H7 (cell line): Measurements from ENCODE around the gene ORAI3. TPM values are rescaled to one million over a fixed set of nuclear protein-coding genes. Genes with fewer than 3 reads are reported as not detected.
"Not testable (repeated sequence)": the region's sequence is repeated elsewhere in the genome, so short reads cannot be mapped to it uniquely, and the experiment has no call there.

Experiments
- DNase-seq: peaks from one replicate; pipeline ENCODE4 v3.0.0; 2012
- H3K27me3 ChIP-seq: 2 replicates; pipeline ENCODE4 v1.6.0; 2011; ENCODE audit warnings: mild to moderate bottlenecking, low read length; ENCODE audit not compliant: control insufficient read depth, insufficient read depth
- H3K36me3 ChIP-seq: replicated peaks from 2 replicates; pipeline ENCODE4 v1.5.1; 2011; ENCODE audit warnings: low read length; ENCODE audit not compliant: control insufficient read depth, insufficient read depth
- H3K4me3 ChIP-seq: 2 replicates; pipeline ENCODE4 v1.5.1; 2011; ENCODE audit warnings: low read depth, mild to moderate bottlenecking, control low read depth, low read length, moderate library complexity; ENCODE audit not compliant: insufficient read depth
- total RNA-seq: library from RNA; depleted of rRNA; stranded (reverse); fragments of >200 nt; shearing (Covaris generic); gene quantifications from 2 replicates; pipeline ENCODE4 v1.2.3, GENCODE V29; 2014

ORAI3 gene
- total RNA-seq, 1 experiment from 2014 or later = 18.4 TPM

DNA sequence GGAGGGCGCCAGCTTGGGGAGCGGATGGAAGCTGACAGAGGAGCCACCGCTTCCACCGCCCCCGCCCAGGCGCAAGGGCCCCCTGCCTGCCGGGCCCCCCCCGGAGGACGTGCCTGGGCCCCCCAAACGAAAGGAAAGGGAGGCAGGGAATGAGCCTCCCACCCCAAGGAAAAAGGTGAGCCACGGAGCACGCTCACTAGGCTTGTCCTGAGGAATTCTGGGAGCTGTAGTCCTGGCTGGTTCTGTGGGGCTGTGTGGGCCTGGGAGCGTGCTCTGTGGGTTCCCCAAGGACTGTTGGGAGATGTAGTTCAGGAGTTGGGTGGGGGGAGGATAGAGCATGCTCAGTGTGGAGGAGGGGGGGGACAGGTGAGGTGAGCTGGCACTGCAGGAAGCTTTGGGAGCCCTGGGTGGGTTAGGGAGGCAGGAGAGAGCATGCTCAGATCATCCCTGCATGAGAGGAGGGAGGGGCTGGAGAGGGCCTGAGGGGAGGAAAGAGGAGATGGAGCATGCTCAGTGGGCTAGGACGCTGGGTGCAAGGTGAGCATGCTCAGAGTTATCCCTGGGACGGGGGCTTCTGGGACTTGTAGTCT lies 21.0 kb upstream of the ORAI3 start:
- Histone ChIP-seq H3K4me3 (no peak overlapping the region), H3K36me3 (peaks cover 21% of the 10 kb centered on the region), H3K27me3 (no peaks in the 10 kb centered on the region)
- DNase-seq = peak; percentile 98

DNA sequence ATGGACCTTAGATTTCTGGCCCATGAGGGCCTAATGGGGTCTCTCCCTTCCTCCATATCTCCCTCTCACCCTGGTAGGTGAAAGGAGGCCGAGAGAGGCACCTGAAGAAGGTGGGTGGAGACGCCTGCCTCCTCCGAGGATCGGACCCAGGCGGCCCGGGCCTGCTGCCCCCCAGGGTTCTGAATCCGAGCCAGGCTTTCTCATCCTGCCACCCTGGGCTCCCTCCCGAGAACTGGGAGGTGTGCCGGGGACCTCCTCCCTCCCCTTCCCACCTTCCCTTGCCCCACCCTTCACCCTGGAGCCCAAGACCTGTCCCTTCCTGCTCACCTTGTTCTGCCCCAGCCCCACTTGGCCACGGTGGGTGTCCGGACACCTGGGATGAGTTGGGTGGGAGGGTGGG lies 20.5 kb upstream of the ORAI3 start:
- DNase-seq = no peak
- Histone ChIP-seq H3K4me3 (no peak overlapping the region), H3K27me3 (no peaks in the 10 kb centered on the region), H3K36me3 (peaks cover 21% of the 10 kb centered on the region)

DNA sequence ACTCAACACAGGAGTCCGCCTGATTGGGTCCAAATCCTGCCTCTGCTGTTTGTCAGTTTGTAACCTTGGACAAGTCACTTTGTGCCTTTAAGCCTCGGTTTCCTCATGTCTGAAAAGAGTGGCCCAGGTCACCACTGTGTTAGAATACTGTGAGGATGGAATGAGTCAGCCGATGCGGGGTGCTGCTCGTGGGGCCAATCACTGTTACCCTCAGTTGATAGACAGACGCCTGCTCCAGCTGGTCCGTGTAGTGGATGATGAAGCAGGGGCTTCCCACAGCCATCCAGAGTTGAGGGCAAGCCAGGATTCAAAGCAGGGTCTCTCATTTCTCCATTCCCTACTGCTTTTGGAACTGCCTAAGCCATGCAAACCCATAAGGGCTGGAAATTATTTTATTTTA lies 19.7 kb upstream of the ORAI3 start:
- H3K4me3 ChIP-seq = no peak overlapping the region
- peak; percentile 31 for DNase-seq
- no peaks in the 10 kb centered on the region for H3K27me3 ChIP-seq
- H3K36me3 ChIP-seq = peaks cover 21% of the 10 kb centered on the region

DNA sequence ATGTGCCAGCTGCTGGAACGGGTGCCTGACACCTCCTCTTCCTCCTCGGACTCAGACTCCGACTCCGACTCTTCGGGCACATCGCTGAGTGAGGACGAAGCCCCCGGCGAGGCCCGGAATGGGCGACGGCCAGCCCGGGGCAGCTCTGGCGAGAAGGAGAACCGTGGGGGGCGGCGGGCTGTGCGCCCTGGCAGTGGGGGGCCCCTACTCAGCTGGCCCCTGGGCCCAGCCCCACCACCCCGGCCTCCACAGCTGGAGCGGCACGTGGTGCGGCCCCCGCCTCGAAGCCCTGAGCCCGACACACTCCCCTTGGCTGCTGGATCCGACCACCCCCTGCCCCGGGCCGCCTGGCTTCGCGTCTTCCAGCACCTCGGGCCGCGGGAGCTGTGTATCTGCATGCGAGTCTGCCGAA lies 18.7 kb upstream of the ORAI3 start:
- Histone ChIP-seq H3K36me3 (peaks cover 21% of the 10 kb centered on the region), H3K4me3 (no peak overlapping the region), H3K27me3 (no peaks in the 10 kb centered on the region)
- DNase-seq = no peak

DNA sequence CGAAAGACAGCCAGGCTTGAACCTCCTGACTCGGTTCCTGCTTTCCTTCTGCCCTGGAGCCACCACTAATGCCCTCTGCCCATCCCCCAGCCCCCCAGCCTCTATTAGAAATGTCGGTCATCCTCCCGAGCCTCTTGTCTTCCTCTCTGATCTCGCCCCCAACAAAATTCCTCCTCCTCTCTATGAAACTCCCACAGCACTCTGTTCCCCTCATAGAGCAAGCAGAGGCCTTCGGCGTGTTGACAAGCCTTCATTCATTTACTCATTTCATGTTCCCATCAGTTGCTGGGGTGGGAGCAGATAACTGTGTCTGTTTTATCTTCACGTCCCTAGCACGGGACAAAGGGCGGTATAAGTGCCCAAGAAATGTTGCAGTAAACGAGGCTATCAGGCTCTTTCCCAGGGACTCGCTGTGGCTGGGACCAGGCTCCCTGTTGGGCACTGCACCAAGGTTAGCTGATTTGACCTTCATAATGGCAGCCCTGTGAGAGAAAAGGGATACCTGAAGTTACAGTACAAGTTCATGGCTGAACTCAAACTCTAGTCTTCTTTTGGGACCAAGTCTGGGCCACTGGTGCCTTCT lies 17.7 kb upstream of the ORAI3 start:
- Histone ChIP-seq H3K4me3 (no peak overlapping the region), H3K27me3 (no peaks in the 10 kb centered on the region), H3K36me3 (peaks cover 24% of the 10 kb centered on the region)
- no peak for DNase-seq

DNA sequence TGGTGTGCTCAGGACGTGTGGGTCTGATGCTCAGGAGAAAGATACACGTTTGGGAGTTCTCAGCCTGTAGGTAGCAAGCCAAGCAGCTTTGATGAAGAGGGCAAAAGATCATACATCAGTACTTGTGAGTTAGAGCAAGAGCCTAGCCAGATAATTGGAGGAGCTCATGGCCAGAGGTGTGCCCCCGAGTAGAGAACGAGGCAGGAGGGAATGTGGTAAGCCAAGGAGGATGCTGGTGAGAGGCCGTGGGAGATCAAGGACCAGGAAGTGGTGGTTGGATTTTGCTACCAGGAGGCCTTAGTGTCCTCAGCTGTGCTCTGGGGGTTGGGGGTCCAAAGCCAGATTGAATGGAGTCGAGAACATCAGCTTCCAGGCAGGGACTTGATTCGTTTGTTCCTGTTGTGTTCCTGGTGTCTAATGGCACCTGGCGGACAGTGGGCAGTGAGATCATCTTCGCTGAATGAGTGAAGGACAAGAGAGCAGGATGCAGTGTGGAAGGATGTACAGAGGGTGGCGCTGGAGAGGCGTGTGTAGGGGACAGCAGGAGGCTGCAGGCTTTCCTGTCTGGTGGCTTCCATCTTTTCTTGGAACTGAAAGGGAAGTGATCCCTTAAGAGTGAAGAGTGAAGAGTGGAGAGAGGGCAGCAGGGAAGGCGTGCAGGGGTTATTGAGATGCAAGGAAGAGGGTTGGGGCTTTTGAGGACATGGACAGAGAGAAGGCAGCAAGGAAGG lies 13.9 kb upstream of the ORAI3 start:
- Histone ChIP-seq H3K4me3 (no peak overlapping the region), H3K36me3 (peaks cover 20% of the 10 kb centered on the region), H3K27me3 (no peaks in the 10 kb centered on the region)
- DNase-seq = peak; percentile 89

DNA sequence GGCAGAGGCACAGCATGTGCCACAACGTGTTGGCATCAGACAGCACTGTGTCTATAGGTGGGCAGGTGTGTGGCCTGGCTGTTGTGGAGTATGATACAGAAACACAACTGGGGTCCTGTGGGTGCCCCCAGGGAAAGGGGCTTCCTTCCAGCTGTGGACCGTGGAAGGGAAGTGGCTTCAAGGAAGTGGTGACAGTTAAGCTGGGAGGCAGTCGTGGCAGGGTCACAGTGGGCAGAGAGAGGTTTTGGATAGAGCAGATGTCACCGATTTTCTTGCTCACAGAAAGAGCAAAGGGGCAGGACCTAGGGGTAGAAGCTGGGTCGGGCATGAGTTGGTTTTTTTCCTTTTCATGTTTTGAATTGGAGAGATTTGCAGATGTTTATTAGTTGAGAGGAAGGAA lies 11.2 kb upstream of the ORAI3 start:
- no peak for DNase-seq
- H3K36me3 ChIP-seq = peaks cover 11% of the 10 kb centered on the region
- H3K27me3 ChIP-seq = no peaks in the 10 kb centered on the region
- H3K4me3 ChIP-seq = no peak overlapping the region

DNA sequence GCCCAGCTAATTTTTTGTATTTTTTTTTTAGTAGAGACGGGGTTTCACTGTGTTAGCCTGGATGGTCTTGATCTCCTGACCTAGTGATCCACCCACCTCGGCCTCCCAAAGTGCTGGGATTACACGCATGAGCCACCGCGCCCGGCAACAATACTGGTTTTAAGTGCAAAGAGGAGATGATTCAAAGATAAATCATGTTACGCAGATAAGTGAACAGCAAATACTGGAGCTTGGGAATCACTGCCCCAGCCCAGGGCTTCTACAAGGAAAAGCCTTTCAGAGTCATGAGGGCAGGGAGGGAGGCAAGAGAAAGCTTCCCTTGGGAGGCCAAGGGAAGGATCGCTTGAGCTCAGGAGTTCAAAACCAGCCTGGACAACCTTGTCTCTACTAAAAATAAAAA lies 9.3 kb upstream of the ORAI3 start:
- not testable (repeated sequence) for H3K4me3 ChIP-seq, H3K27me3 ChIP-seq, DNase-seq
- peaks cover 20% of the 10 kb centered on the region for H3K36me3 ChIP-seq

DNA sequence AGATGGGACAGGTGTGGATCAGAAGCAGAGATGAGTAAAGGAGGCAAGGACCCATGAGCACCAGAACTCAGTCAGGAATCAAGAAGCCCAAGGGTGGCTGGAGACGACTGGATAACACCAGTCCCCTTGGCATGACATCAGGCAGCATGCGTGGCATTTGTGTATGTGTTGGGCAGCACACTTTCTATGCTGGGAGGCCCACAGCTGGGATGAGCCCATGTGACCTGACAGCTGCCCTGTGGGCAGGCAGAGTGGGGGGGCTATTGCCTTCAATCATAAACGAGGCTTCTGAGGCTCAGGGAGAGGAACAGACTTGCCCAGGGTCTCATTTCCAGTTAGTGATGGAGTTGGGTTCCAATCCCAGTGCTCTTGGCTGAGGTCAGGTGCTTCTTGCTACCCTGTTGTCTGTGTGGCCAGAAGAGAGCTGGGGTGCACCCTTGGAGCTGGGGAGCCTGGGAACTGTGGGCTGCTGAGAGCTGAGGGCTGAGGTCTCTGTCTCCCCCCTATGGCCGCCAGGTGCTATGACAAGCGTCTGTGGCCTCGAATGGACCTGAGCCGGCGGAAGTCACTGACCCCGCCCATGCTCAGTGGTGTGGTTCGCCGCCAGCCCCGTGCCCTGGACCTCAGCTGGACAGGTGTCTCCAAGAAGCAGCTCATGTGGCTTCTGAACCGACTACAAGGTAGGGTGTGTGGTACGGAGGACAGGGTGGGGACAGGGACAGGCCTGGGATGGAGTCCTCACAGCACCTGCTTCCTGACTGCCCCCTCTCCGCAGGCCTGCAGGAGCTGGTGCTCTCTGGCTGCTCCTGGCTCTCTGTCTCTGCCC lies 7.1 kb upstream of the ORAI3 start:
- H3K36me3 ChIP-seq = peaks cover 19% of the 10 kb centered on the region
- peak; percentile 93 for DNase-seq
- H3K27me3 ChIP-seq = no peaks in the 10 kb centered on the region
- no peak overlapping the region for H3K4me3 ChIP-seq

DNA sequence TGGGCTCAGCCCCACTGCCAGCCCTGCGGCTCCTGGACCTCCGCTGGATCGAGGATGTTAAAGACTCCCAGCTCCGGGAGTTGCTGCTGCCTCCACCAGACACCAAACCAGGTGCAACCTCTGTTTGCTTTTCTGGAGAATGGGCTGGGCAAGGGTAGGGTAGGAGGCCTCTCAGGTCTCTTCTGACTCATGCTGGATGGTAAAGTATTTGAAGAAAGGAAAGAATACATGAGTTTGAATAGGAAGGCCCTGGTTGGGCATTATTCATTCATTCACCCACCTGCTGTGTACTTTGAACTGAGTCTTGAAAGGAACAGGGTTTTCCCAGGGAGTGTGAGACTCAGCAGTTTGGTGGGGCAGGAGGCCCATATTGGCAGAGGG lies 6.5 kb upstream of the ORAI3 start:
- Histone ChIP-seq H3K27me3 (no peaks in the 10 kb centered on the region), H3K4me3 (no peak overlapping the region), H3K36me3 (peaks cover 17% of the 10 kb centered on the region)
- no peak for DNase-seq

DNA sequence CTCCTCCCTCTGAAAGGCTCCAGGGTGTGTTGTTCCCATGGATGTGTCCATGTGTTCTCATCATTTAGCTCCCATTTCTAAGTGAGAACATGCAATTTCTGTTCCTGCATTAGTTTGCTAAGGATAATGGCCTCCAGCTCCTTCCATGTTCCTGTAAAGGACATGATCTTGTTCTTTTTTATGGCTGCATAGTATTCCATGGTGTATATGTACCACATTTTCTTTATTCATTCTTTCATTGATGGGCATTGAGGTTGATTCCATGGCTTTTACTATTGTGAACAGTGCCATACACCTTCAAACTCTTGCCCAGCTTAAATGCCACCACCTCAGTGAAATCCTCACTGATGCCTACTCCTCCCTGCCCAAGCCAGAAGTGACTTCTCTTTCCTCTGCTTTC lies 4.5 kb upstream of the ORAI3 start:
- no peak for DNase-seq
- Histone ChIP-seq H3K4me3 (no peak overlapping the region), H3K36me3 (peaks cover 17% of the 10 kb centered on the region), H3K27me3 (no peaks in the 10 kb centered on the region)

DNA sequence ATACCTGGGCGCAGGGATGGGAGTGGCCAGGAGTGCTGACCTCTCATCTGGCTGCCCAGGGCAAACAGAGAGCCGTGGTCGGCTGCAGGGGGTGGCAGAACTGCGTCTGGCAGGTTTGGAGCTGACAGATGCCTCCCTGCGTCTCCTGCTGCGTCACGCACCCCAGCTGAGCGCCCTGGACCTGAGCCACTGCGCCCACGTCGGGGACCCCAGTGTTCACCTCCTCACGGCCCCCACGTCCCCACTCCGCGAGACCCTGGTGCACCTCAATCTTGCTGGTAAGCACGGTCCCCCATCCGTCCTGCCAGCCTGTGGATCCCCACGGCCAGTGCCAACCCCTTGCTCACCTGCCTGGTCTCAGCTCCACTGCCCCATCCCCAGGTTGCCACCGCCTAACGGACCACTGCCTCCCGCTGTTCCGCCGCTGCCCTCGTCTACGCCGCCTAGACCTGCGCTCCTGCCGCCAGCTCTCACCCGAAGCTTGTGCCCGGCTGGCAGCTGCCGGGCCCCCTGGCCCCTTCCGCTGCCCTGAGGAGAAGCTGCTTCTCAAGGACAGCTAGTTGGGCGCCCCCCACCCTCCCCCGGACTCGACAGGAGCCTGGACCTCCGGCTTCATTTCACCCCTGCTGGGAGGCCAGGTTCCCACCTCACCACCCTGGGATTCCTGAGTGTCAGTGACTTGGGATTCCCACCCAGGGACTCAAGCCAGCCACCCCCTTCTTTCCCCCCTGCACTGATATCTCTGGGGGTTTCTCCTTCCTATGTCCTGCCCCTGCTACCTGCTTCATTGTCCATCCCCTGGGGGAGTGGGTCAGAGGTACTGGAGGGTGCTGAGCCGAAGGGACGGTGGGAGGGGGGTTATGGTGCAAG lies 2.0 kb upstream of the ORAI3 start:
- Histone ChIP-seq H3K27me3 (no peaks in the 10 kb centered on the region), H3K4me3 (no peak overlapping the region), H3K36me3 (peaks cover 17% of the 10 kb centered on the region)
- no peak for DNase-seq

DNA sequence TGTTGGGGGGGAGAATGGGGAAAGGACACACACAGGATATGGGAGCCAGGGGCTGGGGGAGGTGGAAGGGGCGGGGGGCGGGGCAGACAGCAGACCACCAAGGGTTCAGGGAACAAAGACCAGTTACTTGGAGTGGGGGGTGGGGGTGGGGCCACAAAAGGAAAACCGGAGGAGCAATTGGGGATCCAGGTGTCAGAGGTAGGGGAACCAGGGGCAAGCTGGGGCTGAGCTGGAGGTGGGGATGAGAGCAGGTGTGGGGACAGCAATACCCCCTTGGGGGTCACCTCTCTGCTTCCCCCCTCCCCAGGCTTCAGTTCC lies 1.4 kb upstream of the ORAI3 start:
- Histone ChIP-seq H3K4me3 (peak overlapping the region; percentile 46), H3K36me3 (peaks cover 13% of the 10 kb centered on the region), H3K27me3 (no peaks in the 10 kb centered on the region)
- peak; percentile 79 for DNase-seq
